ENCODE measurements around the gene LPA. TPM values are rescaled to one million over a fixed set of nuclear protein-coding genes. Genes with fewer than 3 reads are reported as not detected.
"Not testable (repeated sequence)": the region's sequence is repeated elsewhere in the genome, so short reads cannot be mapped to it uniquely, and the experiment has no call there.

LPA gene
- total and polyA plus RNA-seq, 2 of the 8 experiments (the other 6 are each of a cell fraction or from before 2014, with no cell fraction given) = 0.39 TPM; not detected in 1

DNA sequence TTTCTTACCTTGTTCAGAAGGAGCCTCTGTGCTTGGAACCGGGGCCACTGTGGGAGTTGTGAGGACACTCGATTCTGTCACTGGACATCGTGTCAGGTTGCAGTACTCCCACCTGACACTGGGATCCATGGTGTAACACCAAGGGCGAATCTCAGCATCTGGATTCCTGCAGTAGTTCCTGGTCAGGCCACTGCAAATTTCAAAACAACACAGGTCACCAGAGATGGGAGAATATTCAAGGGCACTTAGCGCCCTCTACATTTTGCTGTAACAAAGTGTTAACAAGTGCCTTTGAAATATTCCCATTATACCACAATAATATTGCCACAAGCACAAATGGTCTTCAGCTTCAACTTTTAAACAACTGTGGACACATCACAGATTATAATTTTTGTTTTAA lies 85.6 kb downstream of the LPA start:
- TF ChIP-seq, protein P1, sequence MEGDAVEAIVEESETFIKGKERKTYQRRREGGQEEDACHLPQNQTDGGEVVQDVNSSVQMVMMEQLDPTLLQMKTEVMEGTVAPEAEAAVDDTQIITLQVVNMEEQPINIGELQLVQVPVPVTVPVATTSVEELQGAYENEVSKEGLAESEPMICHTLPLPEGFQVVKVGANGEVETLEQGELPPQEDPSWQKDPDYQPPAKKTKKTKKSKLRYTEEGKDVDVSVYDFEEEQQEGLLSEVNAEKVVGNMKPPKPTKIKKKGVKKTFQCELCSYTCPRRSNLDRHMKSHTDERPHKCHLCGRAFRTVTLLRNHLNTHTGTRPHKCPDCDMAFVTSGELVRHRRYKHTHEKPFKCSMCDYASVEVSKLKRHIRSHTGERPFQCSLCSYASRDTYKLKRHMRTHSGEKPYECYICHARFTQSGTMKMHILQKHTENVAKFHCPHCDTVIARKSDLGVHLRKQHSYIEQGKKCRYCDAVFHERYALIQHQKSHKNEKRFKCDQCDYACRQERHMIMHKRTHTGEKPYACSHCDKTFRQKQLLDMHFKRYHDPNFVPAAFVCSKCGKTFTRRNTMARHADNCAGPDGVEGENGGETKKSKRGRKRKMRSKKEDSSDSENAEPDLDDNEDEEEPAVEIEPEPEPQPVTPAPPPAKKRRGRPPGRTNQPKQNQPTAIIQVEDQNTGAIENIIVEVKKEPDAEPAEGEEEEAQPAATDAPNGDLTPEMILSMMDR (IDR thresholded peaks at IDR 0.05; ENCODE audit: control extremely low read depth in 1 of 3, insufficient read depth in 1 of 3, low read depth in 1 of 3, low read length in 3 of 3) = peak in 1 of 3 experiments; percentile 1; a peak in 1 of 4 replicates
- H2AFZ ChIP-seq (ENCODE audit: low read length); H2BK120ac ChIP-seq (replicated peaks; ENCODE audit: low read depth, low read length); H3K27me3 ChIP-seq (replicated peaks in 1 of 4; ENCODE audit: control insufficient read depth in 3 of 4, extremely low read depth in 1 of 4, insufficient read depth in 3 of 4, low read length in 3 of 4); DNase-seq (ENCODE audit: low read depth in 1 of 2, low spot score in 2 of 2); H4K5ac ChIP-seq (ENCODE audit: insufficient read length, low read depth, low read length); H3K4me2 ChIP-seq (ENCODE audit: insufficient read depth in 1 of 2, low read depth in 2 of 2, low read length in 2 of 2); H3K4me3 ChIP-seq (ENCODE audit: extremely low read depth in 1 of 4, insufficient read depth in 2 of 4, low read depth in 3 of 4, low read length in 4 of 4); H3K18ac ChIP-seq (ENCODE audit: extremely low read depth, low read length); H4K8ac ChIP-seq (ENCODE audit: extremely low read depth, insufficient read depth, low read length); H3K23me2 ChIP-seq (ENCODE audit: low read depth, low read length); H3K36me3 ChIP-seq (ENCODE audit: control insufficient read depth in 2 of 4, insufficient read depth in 4 of 4, low read length in 3 of 4); H3K4me1 ChIP-seq (replicated peaks in 1 of 4; ENCODE audit: control insufficient read depth in 3 of 4, insufficient read depth in 4 of 4, low read length in 3 of 4); H3K4ac ChIP-seq (replicated peaks; ENCODE audit: insufficient read length, low read depth, low read length); H2BK5ac ChIP-seq (ENCODE audit: low read depth, low read length); H3K79me1 ChIP-seq (ENCODE audit: low read depth, low read length); FAIRE-seq; H4K91ac ChIP-seq (replicated peaks; ENCODE audit: insufficient read length, low read length); H3K9ac ChIP-seq (replicated peaks in 1 of 4; ENCODE audit: extremely low read depth in 1 of 4, low read depth in 3 of 4, low read length in 3 of 4); H3K27ac ChIP-seq (ENCODE audit: low read depth, low read length); H3K56ac ChIP-seq (replicated peaks; ENCODE audit: insufficient read length, low read depth, low read length); H4K20me1 ChIP-seq (replicated peaks in 1 of 2; ENCODE audit: control insufficient read depth in 1 of 2, insufficient read depth in 2 of 2, low read length in 2 of 2); H3K79me2 ChIP-seq (ENCODE audit: control insufficient read depth in 1 of 2, insufficient read depth in 2 of 2, low read length in 2 of 2); H2BK15ac ChIP-seq (ENCODE audit: low read length); H2AK5ac ChIP-seq (ENCODE audit: low read depth, low read length); H3K14ac ChIP-seq (ENCODE audit: insufficient read length); H2BK12ac ChIP-seq (ENCODE audit: low read depth, low read length); H2BK20ac ChIP-seq (ENCODE audit: low read length); H3K23ac ChIP-seq (ENCODE audit: insufficient read length); POLR2A ChIA-PET (ENCODE audit: partially characterized antibody): not testable (repeated sequence)
- WGBS, 2 experiments (ENCODE audit: extremely low coverage in 1 of 2, insufficient coverage in 1 of 2, insufficient read length in 1 of 2, insufficient replicate concordance in 2 of 2, low coverage in 1 of 2, low lambda C conversion rate in 2 of 2, missing lambda C conversion rate in 1 of 2) = 72% methylated on average over 5 of the region's 5 CpGs; no CpG with 5 or more reads in 1 of the 2 experiments
- H3K9me3 ChIP-seq (ENCODE audit: insufficient read depth in 2 of 2, low read depth in 1 of 2, low read length in 1 of 2) = peaks cover 40 to 61% of the 10 kb centered on the region in 2 experiments
- CTCF ChIA-PET (ENCODE audit: partially characterized antibody) = interaction anchor here (0.6 to 0.8 kb wide), 2 partner anchors 19 to 155 kb away, joined by 3 to 4 read pairs; no protein-coding TSS in a partner anchor
